ENCODE measurements around the gene HLA-DMB. TPM values are rescaled to one million over a fixed set of nuclear protein-coding genes. Genes with fewer than 3 reads are reported as not detected.

Gene HLA-DMB
- total RNA-seq, 4 donors from 2014 or later = 3.4 to 24.8 (median 9.2) TPM

GRCh38 chr6:32890831-32891230, 50.0 kb downstream of the HLA-DMB start:
- Histone ChIP-seq H3K27ac (no peak overlapping the region), H3K9me3 (no peaks in the 10 kb centered on the region), H3K4me3 (no peak overlapping the region), H3K36me3 (no peaks in the 10 kb centered on the region), H3K4me1 (peaks cover 11 to 32% (median 12%) of the 10 kb centered on the region in 3 donors), H3K27me3 (no peaks in the 10 kb centered on the region)
- no peak for DNase-seq
- intact Hi-C loops (cut with DNase I) = no loop called here
- WGBS, 2 donors = 44 to 50% methylated on average over 1 of the region's 1 CpG
- TF ChIP-seq POLR2A (IDR thresholded peaks at IDR 0.05) = no peak
- no peak for TF ChIP-seq CTCF (IDR thresholded peaks at IDR 0.05)

DNA sequence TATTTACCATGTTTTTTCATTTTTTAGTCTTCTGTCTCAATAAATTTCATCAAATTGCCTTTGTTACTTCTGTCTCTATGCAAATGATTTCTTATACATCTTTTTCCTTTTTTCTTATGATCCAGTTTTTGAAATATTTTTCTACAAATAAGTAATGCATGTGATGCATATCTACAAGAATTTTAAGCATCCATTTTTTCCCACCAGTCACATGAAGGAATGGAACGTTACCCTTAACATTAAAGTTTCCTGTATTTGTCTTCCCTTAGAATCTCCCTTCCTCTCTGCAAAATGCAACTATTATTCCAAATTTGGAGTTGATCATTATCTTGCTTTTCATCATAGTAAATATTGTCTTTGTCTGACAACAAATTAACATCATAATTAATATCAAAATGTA, 51.3 kb downstream of the HLA-DMB start:
- intact Hi-C loops (cut with DNase I) = loop anchor here (10.0 kb wide), 1 partner anchor 45 kb away; no protein-coding TSS in a partner anchor
- H3K36me3 ChIP-seq = no peaks in the 10 kb centered on the region
- no peak overlapping the region for H3K4me3 ChIP-seq
- H3K27me3 ChIP-seq = no peaks in the 10 kb centered on the region
- no peak for TF ChIP-seq CTCF (IDR thresholded peaks at IDR 0.05)
- no peak for TF ChIP-seq POLR2A (IDR thresholded peaks at IDR 0.05)
- 36 to 42% methylated on average over 1 of the region's 1 CpG for WGBS, 2 donors
- no peak overlapping the region for H3K27ac ChIP-seq
- DNase-seq = no peak
- peaks cover 4 to 22% (median 5%) of the 10 kb centered on the region in 3 donors for H3K4me1 ChIP-seq
- no peaks in the 10 kb centered on the region for H3K9me3 ChIP-seq

DNA sequence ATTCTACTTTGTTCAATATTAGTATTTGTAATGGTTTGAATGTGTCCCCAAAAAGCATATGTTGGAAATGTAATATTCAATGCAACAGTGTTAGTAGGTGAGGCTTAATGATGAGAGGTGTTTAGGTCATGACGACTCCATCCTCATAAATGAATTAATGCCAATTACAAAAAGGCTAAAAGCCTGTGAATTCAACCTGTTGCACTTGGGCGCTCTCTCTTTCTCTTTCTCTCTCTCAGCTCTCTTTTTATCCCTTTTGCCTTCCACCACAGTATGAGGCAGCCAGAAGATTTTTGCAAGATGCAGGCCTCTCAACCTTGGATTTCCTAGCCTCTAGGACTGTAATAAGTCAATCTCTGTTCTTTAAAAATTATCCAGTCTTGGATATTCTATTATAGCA, 52.3 kb downstream of the HLA-DMB start:
- 83 to 89% methylated on average over 2 of the region's 2 CpGs for WGBS, 2 donors
- intact Hi-C loops (cut with DNase I) = loop anchor here (10.0 kb wide), 1 partner anchor 46 kb away; no protein-coding TSS in a partner anchor

GRCh38 chr6:32887616-32888015, 53.2 kb downstream of the HLA-DMB start:
- no peaks in the 10 kb centered on the region for H3K9me3 ChIP-seq
- DNase-seq = no peak
- H3K36me3 ChIP-seq = no peaks in the 10 kb centered on the region
- no peak overlapping the region for H3K4me3 ChIP-seq
- H3K4me1 ChIP-seq = peaks cover 0 to 19% (median 10%) of the 10 kb centered on the region in 3 donors
- H3K27me3 ChIP-seq = no peaks in the 10 kb centered on the region
- TF ChIP-seq POLR2A (IDR thresholded peaks at IDR 0.05) = no peak
- TF ChIP-seq CTCF (IDR thresholded peaks at IDR 0.05) = no peak
- WGBS, 2 donors = 68 to 83% methylated on average over 5 of the region's 5 CpGs
- intact Hi-C loops (cut with DNase I) = loop anchor here (10.0 kb wide), 1 partner anchor 47 kb away; no protein-coding TSS in a partner anchor
- H3K27ac ChIP-seq = peak overlapping the region in 2 of 4 donors; percentile 34 to 47

More for the DNA sequence above, 52.3 kb downstream of the HLA-DMB start:
- Histone ChIP-seq H3K9me3 (no peaks in the 10 kb centered on the region), H3K36me3 (no peaks in the 10 kb centered on the region), H3K4me3 (no peak overlapping the region), H3K4me1 (peaks cover 1 to 22% (median 9%) of the 10 kb centered on the region in 3 donors), H3K27me3 (no peaks in the 10 kb centered on the region), H3K27ac (no peak overlapping the region)
- no peak for DNase-seq
- no peak for TF ChIP-seq CTCF (IDR thresholded peaks at IDR 0.05)
- no peak for TF ChIP-seq POLR2A (IDR thresholded peaks at IDR 0.05)

DNA sequence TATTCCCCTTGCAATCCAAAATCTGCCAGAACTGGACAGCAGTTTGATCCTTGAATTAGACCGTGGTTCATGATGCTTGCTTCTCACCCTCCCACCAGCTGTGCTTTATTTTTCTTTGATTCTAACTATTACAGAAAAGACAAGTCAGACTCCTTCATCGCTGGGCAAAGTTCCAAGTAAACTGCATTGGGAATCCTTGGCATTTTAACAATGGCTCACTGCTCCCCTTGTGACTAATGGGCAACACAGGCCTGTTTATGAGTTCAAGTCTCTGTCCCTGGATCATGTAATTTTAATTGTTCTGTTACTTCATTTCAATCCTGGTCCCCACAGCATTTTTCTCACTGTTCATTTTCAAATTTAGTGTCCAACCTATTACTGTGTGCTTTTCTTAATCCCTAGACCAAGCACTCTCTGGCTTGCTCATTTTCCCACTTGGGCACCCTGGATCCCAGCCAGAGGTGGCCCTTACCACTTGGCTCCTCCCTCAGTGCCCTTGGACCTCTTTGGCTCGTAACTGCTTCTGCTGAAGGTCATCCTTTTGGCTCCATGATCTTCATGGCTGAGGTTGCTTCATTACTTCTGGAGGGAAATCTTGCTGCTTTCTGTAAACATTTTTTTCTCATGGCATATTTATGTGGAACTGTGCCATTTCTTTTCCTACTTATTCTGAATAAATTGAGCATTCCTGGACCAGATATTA, 54.0 kb downstream of the HLA-DMB start:
- Histone ChIP-seq H3K9me3 (no peaks in the 10 kb centered on the region), H3K4me1 (peaks cover 0 to 19% (median 10%) of the 10 kb centered on the region in 3 donors), H3K27me3 (no peaks in the 10 kb centered on the region), H3K36me3 (no peaks in the 10 kb centered on the region), H3K27ac (peak overlapping the region in 2 of 4 donors; percentile 34 to 47), H3K4me3 (no peak overlapping the region)
- intact Hi-C loops (cut with DNase I) = loop anchor here (10.0 kb wide), 1 partner anchor 48 kb away; no protein-coding TSS in a partner anchor
- TF ChIP-seq POLR2A (IDR thresholded peaks at IDR 0.05) (no peak), CTCF (IDR thresholded peaks at IDR 0.05) (no peak)
- DNase-seq = no peak
- WGBS, 2 donors = 37 to 39% methylated on average over 3 of the region's 3 CpGs
